Stimulated activated CD8-positive, alpha-beta memory T cell treated with anti-CD3 and anti-CD28 coated beads, Interleukin-7, amount 100 ng/mL, for 1 hour (primary cell): Measurements from ENCODE around the gene PREPL.

ENCODE experiments used
- DNase-seq, 2 donors: peaks; one replicate each; pipeline ENCODE4 v3.0.0-alpha.2; 2020; ENCODE audit warnings: low read depth in 2 of 2

PREPL gene

GRCh38 chr2:44295633-44296359 is 65.5 kb downstream of the PREPL start:
- DNase-seq, result no peak

GRCh38 chr2:44295113-44295512 is 66.2 kb downstream of the PREPL start:
- no peak for DNase-seq

GRCh38 chr2:44291281-44292248 is 69.7 kb downstream of the PREPL start:
- DNase-seq, result no peak

- no peak for DNase-seq
These were observed 71.0 kb downstream of the PREPL start for GRCh38 chr2:44290261-44290660.

DNA sequence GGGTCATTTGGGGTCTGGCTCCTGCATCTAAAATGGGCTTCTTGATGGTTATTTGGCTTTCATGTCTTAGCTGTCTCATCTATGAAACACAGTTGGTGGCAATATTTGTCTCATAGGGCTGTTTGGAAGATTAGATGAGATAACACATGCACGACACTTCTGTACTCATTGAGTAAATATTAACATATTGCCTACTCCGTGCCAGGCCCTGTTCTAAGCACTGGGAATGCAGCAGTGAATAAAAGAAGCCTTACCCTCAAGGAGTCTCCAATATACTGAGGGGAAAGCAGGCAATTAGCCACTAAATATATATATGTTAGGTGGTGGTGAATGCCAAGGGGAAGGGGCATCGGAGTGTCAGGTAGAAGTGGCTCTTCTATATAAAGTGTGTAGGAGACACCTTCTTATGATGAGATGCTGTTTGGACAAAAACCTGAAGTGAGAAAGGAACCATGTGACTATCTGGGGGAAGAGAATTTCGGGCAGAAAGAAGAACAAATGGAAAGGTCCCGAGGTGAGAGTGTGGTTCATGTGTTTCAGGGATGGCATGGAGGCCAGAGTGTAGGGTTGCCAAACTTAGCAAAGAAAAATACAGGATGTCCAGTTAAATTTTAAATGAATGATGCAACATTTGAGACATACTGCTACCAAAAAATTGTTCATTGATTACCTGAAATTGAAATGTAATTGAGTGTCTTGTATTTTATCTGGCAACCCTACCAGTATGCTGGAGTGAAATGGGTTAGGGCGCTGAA is 74.2 kb downstream of the PREPL start:
- no peak for DNase-seq

DNA sequence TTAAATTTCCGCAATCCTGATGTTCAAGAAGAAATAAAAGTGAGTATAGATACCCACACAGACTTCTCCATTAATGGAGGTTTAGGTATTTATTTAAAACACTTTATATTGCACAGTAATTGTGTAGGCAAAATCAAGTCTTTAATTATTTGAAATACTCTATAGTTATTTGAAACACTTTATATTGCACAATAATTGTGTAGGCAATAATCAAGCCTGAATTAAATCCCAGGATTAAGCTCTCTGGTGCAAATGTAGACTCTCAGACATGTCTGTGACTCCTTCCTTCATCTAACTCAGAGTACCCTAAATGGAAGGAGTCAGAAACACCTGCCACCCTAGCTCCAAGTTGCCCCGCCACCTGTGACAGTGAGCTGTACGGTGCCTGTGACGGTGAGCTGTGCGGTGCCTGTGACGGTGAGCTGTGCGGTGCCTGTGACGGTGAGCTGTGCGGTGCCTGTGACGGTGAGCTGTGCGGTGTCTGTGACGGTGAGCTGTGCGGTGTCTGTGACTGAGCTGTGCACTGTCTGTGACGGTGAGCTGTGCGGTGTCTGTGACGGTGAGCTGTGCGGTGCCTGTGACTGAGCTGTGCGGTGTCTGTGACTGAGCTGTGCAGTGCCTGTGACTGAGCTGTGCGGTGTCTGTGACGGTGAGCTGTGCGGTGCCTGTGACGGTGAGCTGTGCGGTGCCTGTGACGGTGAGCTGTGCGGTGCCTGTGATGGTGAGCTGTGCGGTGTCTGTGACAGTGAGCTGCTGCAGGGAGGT is 75.0 kb downstream of the PREPL start:
- no peak for DNase-seq

DNA sequence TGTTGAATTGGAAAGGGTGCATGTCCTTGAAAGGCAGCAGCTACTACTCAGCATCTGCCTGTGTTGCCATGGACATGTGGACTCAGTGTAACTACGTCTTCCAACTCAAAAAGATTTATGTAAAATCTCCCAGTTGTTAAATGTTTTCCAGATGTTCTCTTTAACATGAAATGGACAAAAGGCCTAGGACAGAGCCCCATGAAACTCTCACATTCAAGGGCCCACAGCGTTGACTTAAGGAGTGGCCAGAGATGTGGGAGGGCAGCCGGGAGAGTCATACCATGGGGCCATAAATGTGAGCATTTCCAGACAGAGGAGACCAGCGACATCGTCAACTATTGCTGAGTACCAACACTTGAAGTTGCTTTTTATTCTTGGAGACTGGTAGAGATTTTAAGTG is 76.1 kb downstream of the PREPL start:
- DNase-seq, result no peak

DNA sequence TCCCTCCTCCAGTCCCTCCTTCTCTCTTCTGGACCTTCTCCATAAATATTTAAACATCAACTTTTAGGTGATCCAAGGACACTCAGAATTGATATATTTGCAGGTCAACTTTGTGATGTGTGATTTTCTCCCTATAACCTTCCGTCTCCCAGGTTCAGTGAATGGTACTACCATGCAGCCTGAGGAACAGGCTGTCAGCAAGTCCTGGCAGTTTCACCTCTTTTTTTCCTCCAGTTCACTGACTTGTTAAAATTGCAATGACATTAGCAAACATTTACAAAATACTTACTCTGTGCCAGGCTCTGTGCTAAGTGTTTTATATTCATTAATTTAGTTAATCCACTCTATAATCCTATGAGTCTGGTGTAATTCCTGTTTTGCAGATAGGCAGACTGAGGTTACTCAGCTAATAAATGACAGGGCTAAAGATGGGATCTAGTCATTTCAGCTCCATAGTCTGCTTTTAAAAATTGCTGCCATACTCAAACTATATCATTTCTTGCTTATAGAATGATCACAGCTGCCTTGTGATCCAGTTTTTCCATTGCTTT is 78.1 kb downstream of the PREPL start:
- no peak for DNase-seq

GRCh38 chr2:44280869-44281268 is 80.4 kb downstream of the PREPL start:
- DNase-seq, result no peak

DNA sequence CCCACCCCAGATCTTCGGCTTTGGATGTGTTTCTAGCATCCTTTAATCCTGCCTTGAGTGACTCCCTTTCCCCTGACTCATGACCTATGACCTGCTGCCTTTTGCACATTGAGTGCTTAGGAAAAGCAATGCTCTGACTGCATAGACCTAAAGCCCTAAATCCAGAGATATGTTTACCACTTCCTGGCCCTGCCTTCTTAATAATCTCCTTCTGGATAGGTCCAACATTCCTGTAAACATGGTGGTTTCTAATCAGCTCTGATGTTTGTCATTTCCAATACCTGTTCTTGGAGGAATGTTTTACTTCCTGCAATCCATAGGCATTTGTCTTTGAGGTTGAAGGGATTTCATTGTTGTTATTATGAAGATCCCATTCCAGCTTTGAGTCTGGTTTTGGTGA is 83.8 kb downstream of the PREPL start:
- DNase-seq, result no peak

- no peak for DNase-seq
These were observed 85.4 kb downstream of the PREPL start for GRCh38 chr2:44275927-44276303.

DNA sequence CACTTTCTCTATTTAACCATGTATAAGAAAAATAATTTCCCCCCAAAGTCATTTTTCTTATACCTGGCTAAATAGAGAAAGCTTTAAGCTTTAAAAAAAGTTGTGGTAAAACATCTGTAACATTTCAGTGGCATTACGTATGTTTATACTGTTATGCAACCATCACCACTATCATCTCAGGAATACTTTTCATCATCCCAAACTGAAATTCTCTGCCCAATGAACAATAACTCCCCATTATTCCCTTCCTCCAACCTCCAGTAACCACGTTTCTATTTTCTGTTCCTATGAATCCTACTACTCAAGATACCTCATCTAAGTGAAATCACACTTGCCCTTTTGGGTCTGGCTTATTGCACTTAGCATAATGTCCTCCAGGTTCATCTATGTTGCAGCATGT is 87.7 kb downstream of the PREPL start:
- no peak for DNase-seq

- no peak for DNase-seq
These were observed 88.2 kb downstream of the PREPL start for GRCh38 chr2:44273076-44273475.

DNA sequence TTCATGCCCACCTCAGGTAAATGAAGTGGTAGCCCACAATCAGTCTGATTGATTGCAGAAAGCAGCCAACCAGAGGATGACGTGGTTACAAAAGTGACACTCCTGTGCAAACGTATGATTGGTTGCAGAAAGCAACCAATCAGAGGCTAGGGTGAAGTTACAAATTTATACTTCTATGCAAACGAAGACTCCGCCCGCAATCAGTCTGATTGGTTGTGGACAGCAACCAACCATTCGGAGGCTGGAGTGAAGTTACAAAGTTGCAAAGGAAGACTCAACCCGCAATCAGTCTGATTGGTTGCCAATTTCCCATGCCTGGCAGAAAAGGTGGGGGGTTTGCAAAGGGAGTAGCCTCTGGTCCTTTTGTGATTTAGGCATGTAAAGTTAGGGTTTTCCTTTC is 90.0 kb downstream of the PREPL start:
- DNase-seq, result no peak

DNA sequence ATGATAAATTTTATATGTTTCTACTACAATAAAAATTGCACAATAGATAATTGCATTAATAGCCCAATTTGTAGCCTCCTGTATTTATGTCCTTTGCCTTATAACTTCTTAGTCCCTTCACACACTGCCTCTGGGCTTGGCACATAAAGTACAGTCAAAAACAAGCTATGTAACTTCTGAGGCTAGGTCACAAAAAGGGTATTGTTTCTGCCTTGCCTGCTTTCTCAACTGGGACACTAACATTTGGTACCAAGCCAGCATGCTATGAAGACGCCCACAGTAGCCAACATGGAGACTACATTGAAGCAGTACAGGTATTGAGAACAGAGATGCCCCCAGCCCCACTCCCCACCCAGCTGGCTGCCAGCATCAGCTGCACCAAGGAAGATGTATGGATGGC is 91.5 kb downstream of the PREPL start:
- DNase-seq, result no peak

DNA sequence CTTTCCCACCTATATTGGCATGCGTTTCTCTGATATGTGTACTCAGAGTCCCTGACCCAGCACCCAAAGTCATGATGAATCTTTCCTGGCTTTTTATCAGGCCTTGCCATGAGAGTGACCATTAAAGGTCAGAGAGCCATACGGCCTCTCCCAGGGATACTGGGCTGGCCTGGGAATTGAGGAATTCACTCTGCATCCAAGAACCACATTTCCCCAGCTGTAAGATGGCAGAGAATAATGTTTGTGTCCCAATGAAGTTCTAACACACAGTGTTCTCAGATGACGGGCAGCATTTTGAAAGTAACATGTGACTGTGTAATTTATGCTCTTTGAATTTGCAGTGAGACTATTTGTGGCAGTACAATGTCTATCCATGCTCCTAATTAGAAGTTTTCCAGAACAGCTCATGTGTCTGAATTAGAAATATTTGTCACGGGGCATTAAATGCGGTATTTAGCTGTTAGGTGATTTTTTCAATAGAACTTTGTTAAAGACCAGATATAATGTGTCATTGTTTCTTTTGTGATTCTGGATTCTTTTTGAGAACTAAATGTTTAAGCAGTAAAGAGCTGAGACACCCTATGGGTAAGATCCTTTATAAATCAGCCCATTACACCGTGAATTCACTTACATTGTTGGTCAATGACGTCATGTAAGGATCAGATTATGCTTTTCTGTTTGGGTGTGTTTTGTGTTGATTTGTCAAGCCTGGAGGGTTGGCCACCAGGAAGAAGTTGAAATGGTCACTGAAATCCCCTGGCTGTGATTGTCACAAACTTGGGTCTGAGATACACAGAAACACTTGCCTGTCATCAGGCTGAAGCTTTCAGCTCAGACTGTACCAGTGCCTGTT is 93.3 kb downstream of the PREPL start:
- DNase-seq, result no peak
